Colonic mucosa (tissue), 4 donors: Measurements from ENCODE around the gene AOX1. TPM values are rescaled to one million over a fixed set of nuclear protein-coding genes. Genes with fewer than 3 reads are reported as not detected.

ENCODE experiments used
- DNase-seq: peaks from one replicate; pipeline ENCODE4 v3.0.0-alpha.2; 2020
- H3K27ac ChIP-seq: fragments of 200-600 bp; one replicate; pipeline ENCODE4 v1.8.0; 2021
- H3K27me3 ChIP-seq: fragments of 200-600 bp; one replicate; pipeline ENCODE4 v1.8.0; 2021
- H3K36me3 ChIP-seq: fragments of 200-600 bp; one replicate; pipeline ENCODE4 v1.8.0; 2021
- H3K4me1 ChIP-seq: fragments of 200-600 bp; one replicate; pipeline ENCODE4 v1.8.0; 2021; ENCODE audit warnings: mild to moderate bottlenecking
- H3K4me3 ChIP-seq: fragments of 200-600 bp; one replicate; pipeline ENCODE4 v1.8.0; 2021
- H3K9ac ChIP-seq, 2 donors: one replicate each; pipeline ENCODE4 v1.7.0; 2013; ENCODE audit warnings: control low read depth in 2 of 2, low read depth in 2 of 2, low read length in 2 of 2
- H3K9me3 ChIP-seq: fragments of 200-600 bp; one replicate; pipeline ENCODE4 v1.8.0; 2021
- intact Hi-C: fragments of 100-400 bp; cut with DNase I; formaldehyde crosslinking; loops from one replicate; pipeline ENCODE4 v1.14.1; 2022
- total RNA-seq, 2 donors: library from RNA; stranded (reverse); fragmentation: NEBNext Ultra II Directional in 1 of 2; extraction: Animal tissue kit (Norgen Biotek cat#: 25700) in 1 of 2; gene quantifications; one replicate each; pipeline ENCODE4 v1.2.1, GENCODE V29; 2021
- TF ChIP-seq, protein P1 (sequence below): fragments of 200-600 bp; IDR thresholded peaks from one replicate; pipeline ENCODE4 v1.8.0; 2022; ENCODE audit warnings: antibody characterized with exemption, mild to moderate bottlenecking
- donor health status: healthy.
- donor health status: DM: no; HTN: no; CAD: no.
- donor health status: DM: no; HTN: no; CAD: no.

Gene AOX1
- total RNA-seq, 2 donors from 2014 or later = 2.9 to 3.3 TPM

DNA sequence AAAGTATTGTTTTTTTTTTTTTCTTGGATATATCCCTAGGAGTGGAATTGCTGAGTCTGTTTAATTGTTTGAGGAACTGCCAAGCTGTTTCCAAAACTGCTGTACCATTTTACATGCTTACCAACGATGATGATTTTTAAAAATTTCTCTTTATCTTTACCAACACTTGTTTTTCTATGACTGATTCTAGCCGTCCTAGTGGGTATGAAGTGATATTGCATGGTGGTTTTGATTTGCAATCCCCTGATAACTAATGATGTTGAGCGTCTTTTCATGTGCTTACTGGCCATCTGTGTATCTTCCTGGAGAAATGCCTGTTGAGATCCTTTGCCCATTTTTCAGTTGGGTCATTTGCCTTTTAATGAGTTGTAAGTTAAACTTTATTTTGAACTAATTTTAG is 8.8 kb upstream of the AOX1 start:
- H3K27me3 ChIP-seq = no peaks in the 10 kb centered on the region
- no peaks in the 10 kb centered on the region for H3K4me1 ChIP-seq
- TF ChIP-seq, protein P1, sequence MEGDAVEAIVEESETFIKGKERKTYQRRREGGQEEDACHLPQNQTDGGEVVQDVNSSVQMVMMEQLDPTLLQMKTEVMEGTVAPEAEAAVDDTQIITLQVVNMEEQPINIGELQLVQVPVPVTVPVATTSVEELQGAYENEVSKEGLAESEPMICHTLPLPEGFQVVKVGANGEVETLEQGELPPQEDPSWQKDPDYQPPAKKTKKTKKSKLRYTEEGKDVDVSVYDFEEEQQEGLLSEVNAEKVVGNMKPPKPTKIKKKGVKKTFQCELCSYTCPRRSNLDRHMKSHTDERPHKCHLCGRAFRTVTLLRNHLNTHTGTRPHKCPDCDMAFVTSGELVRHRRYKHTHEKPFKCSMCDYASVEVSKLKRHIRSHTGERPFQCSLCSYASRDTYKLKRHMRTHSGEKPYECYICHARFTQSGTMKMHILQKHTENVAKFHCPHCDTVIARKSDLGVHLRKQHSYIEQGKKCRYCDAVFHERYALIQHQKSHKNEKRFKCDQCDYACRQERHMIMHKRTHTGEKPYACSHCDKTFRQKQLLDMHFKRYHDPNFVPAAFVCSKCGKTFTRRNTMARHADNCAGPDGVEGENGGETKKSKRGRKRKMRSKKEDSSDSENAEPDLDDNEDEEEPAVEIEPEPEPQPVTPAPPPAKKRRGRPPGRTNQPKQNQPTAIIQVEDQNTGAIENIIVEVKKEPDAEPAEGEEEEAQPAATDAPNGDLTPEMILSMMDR = no peak
- H3K27ac ChIP-seq = no peak overlapping the region
- intact Hi-C loops = loop anchor here (5.0 kb wide), 1 partner anchor 125 kb away; no protein-coding TSS in a partner anchor
- no peak for DNase-seq
- no peaks in the 10 kb centered on the region for H3K36me3 ChIP-seq
- no peak overlapping the region for H3K9ac ChIP-seq
- H3K4me3 ChIP-seq = no peak overlapping the region
- no peaks in the 10 kb centered on the region for H3K9me3 ChIP-seq

DNA sequence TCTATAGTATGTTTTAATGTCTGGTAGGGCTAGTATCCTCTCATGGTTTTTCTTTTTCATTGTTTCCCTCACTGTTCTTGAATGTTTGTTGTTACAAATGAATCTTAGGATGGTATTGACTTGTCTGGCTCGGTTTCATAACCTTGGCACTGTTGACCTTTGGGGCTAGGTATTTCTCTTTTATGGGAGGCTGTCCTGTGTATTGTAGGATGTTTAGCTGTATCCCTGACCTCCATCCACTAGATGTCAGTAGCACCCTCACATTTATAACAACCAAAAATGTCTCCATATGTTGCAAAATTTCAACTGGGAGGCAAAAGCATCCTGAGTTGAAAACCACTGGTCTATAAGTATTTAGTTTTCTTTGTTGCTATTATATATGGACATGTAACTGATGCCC is 7.0 kb upstream of the AOX1 start:
- Histone ChIP-seq H3K27ac (no peak overlapping the region), H3K27me3 (no peaks in the 10 kb centered on the region), H3K36me3 (no peaks in the 10 kb centered on the region), H3K4me3 (no peak overlapping the region), H3K9me3 (no peaks in the 10 kb centered on the region), H3K9ac (no peak overlapping the region), H3K4me1 (no peaks in the 10 kb centered on the region)
- intact Hi-C loops = loop anchor here (5.0 kb wide), 1 partner anchor 124 kb away; no protein-coding TSS in a partner anchor
- no peak for DNase-seq
- TF ChIP-seq, protein P1 = peak; percentile 35

DNA sequence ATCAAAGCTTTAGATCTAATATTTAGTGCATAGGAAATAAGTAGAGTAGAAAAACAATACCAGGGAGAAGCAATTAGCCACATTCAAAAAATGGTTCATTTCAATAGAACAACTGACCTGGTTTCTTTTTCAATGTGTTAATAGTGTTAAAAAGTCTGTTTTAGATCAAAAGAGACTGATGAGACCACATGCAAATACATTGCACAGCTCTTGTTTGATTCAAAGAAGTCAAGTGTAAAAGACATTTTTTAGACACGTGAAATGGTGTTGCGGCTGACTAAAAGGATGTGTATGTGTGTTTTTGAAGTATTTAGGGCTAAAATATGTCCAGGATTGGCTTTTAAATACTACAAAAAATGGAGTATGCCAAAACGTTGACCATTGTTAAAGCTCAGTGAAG is 1.2 kb upstream of the AOX1 start:
- H3K36me3 ChIP-seq = no peaks in the 10 kb centered on the region
- no peak overlapping the region for H3K27ac ChIP-seq
- TF ChIP-seq, protein P1 = no peak
- H3K9me3 ChIP-seq = no peaks in the 10 kb centered on the region
- no peak overlapping the region for H3K4me3 ChIP-seq
- no peak for DNase-seq
- intact Hi-C loops = no loop called here
- H3K9ac ChIP-seq = no peak overlapping the region
- H3K4me1 ChIP-seq = no peaks in the 10 kb centered on the region
- no peaks in the 10 kb centered on the region for H3K27me3 ChIP-seq

DNA sequence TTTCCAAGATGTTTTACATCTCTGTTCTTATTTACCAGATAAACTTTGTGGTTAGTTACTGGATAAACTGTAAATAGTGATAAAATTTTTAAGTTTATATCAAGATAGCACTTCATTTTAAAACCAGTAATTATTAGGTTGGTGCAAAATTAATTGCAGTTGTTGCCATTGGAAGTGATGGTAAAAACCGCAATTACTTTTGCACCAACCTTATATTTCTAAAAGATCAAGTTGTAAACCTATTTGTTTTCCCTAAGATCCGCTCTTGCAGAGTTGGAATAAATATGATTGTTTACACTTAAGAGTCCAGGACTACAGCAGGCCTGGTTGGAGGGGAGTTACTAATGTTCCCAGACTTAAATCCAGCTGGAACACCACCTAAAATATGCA is 479 bp upstream of the AOX1 start:
- no peaks in the 10 kb centered on the region for H3K4me1 ChIP-seq
- no peaks in the 10 kb centered on the region for H3K27me3 ChIP-seq
- TF ChIP-seq, protein P1 = no peak
- H3K4me3 ChIP-seq = peak overlapping the region; percentile 34
- no peaks in the 10 kb centered on the region for H3K9me3 ChIP-seq
- H3K9ac ChIP-seq = peak overlapping the region in 1 of 2 donors; percentile 6
- DNase-seq = no peak
- intact Hi-C loops = no loop called here
- H3K36me3 ChIP-seq = no peaks in the 10 kb centered on the region
- no peak overlapping the region for H3K27ac ChIP-seq

DNA sequence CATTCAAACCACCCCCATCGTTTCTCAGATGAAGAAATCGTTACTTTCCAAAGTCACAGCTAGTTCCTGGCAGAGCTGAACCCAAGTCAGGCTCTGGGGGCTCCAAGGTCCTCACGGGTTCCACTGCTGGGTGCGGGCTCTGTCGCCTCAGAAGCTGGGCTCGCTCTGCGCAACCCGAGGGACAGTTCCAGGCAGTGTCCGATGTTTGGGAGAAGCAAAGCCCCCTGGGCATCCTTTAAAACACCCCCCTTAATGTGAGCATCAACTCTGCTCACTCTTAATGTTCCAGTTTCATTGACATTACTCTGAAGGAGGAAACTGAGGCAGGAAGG is 796 bp downstream of the AOX1 start:
- Histone ChIP-seq H3K27me3 (no peaks in the 10 kb centered on the region), H3K27ac (no peak overlapping the region), H3K9ac (peak overlapping the region in 1 of 2 donors; percentile 37), H3K9me3 (no peaks in the 10 kb centered on the region), H3K36me3 (no peaks in the 10 kb centered on the region), H3K4me1 (no peaks in the 10 kb centered on the region), H3K4me3 (no peak overlapping the region)
- TF ChIP-seq, protein P1 = no peak
- intact Hi-C loops = no loop called here
- DNase-seq = no peak
